ENCODE results near the gene SYTL3. TPM values are rescaled to one million over a fixed set of nuclear protein-coding genes. Genes with fewer than 3 reads are reported as not detected.
"Not testable (repeated sequence)": the region's sequence is repeated elsewhere in the genome, so short reads cannot be mapped to it uniquely, and the experiment has no call there.

Gene SYTL3
- total RNA-seq, 4 donors from 2014 or later, result 4.8 to 23.1 (median 11.3) TPM

GRCh38 chr6:158611039-158611438 lies 38.8 kb upstream of the SYTL3 start:
- TF ChIP-seq CTCF (IDR thresholded peaks at IDR 0.05) (no peak), POLR2A (IDR thresholded peaks at IDR 0.05) (no peak)
- DNase-seq, result no peak
- Histone ChIP-seq H3K9me3 (no peaks in the 10 kb centered on the region), H3K27me3 (no peaks in the 10 kb centered on the region), H3K27ac (no peak overlapping the region), H3K36me3 (peaks cover 0 to 66% (median 3%) of the 10 kb centered on the region in 3 donors), H3K4me3 (no peak overlapping the region), H3K4me1 (no peaks in the 10 kb centered on the region)

DNA sequence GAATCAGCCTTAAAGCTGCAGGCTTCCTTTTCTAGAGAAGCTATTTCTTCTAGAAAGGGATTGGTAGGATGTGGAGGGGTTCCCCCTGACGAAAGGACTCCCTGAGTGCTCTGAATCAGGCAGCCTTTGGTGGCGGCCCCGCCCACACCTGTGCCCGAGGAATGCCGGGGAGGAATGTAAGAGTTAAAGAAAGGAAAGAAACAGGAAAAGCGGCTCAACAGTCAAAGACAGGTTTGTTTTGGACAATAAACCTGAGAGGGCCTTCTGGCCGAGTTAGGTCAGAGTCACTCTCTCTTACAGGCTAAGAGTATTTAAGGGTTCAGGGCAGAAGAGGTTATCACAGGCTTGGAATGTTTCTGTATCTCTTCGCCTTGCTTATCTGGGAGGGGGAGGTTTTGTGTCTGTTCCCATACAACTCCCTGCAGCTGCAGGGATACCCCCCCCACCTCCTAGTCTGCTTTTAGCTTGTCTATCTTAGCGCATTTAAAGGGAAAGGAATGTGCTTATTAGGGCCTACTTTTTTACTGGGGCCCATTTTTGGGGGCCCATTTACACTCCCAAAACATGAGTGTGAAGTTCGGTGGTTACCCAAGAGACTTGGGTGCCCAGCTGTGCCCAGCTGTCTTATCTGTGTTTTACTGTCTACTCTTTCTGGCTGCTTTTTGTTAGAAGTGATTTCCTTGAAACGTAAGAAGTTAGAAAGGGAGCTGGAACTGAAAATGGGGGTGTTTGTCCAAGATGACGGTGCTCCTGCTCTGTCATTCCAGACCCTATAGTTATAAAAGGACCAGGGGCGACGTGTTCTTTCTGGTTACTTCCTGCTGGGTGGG lies 38.1 kb upstream of the SYTL3 start:
- Histone ChIP-seq H3K27me3 (no peaks in the 10 kb centered on the region), H3K4me1 (no peaks in the 10 kb centered on the region), H3K27ac (no peak overlapping the region), H3K36me3 (peaks cover 0 to 59% (median 3%) of the 10 kb centered on the region in 3 donors), H3K4me3 (no peak overlapping the region), H3K9me3 (no peaks in the 10 kb centered on the region)
- DNase-seq, result peak in 1 of 3 donors; percentile 40
- TF ChIP-seq POLR2A (IDR thresholded peaks at IDR 0.05) (no peak), CTCF (IDR thresholded peaks at IDR 0.05) (no peak)

DNA sequence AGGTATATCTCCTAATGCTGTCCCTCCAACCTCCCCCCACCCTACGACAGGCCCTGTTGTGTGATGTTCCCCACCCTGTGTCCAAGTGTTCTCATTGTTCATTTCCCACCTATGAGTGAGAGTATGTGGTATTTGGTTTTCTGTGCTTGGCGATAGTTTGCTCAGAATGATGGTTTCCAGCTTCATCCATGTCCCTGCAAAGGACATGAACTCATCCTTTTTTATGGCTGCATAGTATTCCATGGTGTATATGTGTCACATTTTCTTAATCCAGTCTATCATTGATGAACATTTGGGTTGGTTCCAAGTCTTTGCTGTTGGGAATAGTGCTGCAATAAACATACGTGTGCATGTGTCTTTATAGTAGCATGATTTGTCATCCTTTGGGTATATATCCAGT lies 35.2 kb upstream of the SYTL3 start:
- H3K4me1 ChIP-seq, H3K27me3 ChIP-seq, DNase-seq, H3K9me3 ChIP-seq, H3K4me3 ChIP-seq, H3K27ac ChIP-seq: not testable (repeated sequence)
- peaks cover 0 to 38% (median 3%) of the 10 kb centered on the region in 3 donors for H3K36me3 ChIP-seq

DNA sequence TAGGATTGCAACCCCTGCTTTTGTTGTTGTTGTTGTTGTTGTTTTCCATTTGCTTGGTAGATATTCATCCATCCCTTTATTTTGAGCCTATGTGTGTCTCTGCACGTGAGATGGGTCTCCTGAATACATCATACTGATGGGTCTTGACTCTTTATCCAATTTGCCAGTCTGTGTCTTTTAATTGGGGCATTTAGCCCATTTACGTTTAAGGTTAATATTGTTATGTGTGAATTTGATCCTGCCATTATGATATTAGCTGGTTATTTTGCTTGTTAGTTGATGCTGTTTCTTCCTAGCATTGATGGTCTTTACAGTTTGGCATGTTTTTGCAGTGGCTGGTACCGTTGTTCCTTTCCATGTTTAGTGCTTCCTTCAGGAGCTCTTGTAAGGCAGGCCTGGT lies 31.6 kb upstream of the SYTL3 start:
- not testable (repeated sequence) for H3K4me3 ChIP-seq, H3K9me3 ChIP-seq

GRCh38 chr6:158619922-158620801 lies 29.7 kb upstream of the SYTL3 start:
- DNase-seq, result peak in 1 of 3 donors; percentile 37
- no peak for TF ChIP-seq CTCF (IDR thresholded peaks at IDR 0.05)
- no peak for TF ChIP-seq POLR2A (IDR thresholded peaks at IDR 0.05)
- H3K36me3 ChIP-seq, result peaks cover 0 to 46% (median 0%) of the 10 kb centered on the region in 3 donors

More for the DNA sequence above, 31.6 kb upstream of the SYTL3 start:
- not testable (repeated sequence) for H3K27me3 ChIP-seq, H3K27ac ChIP-seq, H3K4me1 ChIP-seq, DNase-seq
- peaks cover 0 to 49% (median 3%) of the 10 kb centered on the region in 3 donors for H3K36me3 ChIP-seq

DNA sequence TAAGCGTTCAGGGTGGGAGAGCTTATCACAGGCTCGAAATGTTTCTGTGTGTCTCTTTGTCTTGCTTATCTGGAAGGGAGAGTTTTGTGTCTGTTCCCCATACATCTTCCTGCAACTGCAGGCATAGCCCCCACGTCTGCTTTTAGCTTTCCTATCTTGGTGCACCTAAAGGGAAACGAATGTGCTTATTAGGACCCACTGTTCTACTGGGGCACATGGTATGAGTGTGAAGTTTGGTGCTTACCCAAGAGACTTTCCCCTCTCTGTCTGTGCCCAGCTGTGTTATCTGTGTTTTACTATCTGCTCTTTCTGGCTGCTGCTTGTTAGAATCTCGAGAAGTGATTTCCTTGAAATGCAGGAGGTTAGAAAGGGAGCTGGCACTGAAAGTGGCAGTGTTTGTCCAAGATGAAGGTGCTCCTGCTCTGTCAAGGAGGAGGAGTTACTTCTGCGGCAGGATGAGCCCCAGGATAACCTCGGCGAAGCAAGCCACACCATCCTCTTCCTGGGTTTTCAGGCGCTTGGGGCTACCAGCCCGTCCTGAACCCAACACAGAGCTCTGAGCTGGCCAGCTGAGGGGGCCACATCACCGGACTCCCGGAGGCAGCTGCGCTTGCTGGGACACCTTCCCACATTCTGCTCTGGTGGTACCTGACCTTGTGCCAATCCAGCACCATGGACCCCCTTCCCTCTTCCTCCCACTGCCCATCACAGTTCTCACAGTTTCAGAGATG lies 28.7 kb upstream of the SYTL3 start:
- Histone ChIP-seq H3K36me3 (peaks cover 0 to 55% (median 0%) of the 10 kb centered on the region in 3 donors), H3K27ac (no peak overlapping the region), H3K9me3 (no peaks in the 10 kb centered on the region), H3K4me3 (no peak overlapping the region), H3K27me3 (no peaks in the 10 kb centered on the region), H3K4me1 (no peaks in the 10 kb centered on the region)
- DNase-seq, result peak in 1 of 3 donors; percentile 25
- TF ChIP-seq CTCF (IDR thresholded peaks at IDR 0.05) (no peak), POLR2A (IDR thresholded peaks at IDR 0.05) (no peak)

More at GRCh38 chr6:158619922-158620801, 29.7 kb upstream of the SYTL3 start:
- no peaks in the 10 kb centered on the region for H3K4me1 ChIP-seq
- H3K9me3 ChIP-seq, result no peaks in the 10 kb centered on the region
- H3K4me3 ChIP-seq, result no peak overlapping the region
- no peaks in the 10 kb centered on the region for H3K27me3 ChIP-seq
- H3K27ac ChIP-seq, result no peak overlapping the region

Measured in Peyer's patch (tissue), 4 donors.